ENCODE measurements around the gene PRX. TPM values are rescaled to one million over a fixed set of nuclear protein-coding genes. Genes with fewer than 3 reads are reported as not detected.
A peak's percentile ranks its signal among the peaks of the same experiment; 100 is the strongest.

Gene PRX
- total and polyA plus RNA-seq, 4 donors: 3.1 to 7.6 (median 5.1) TPM

GRCh38 chr19:40453151-40453735, 40.1 kb upstream of the PRX start:
- Histone ChIP-seq H3K4me1 (ENCODE audit: control insufficient read depth in 1 of 2, insufficient read depth in 2 of 2, low read length in 2 of 2) (no peaks in the 10 kb centered on the region), H3K9me3 (ENCODE audit: control insufficient read depth, low read length) (no peaks in the 10 kb centered on the region), H3K36me3 (ENCODE audit: control insufficient read depth in 1 of 2, insufficient read depth in 2 of 2, low read length in 1 of 2) (peaks cover 0 to 4% of the 10 kb centered on the region in 2 donors), H3K4me3 (ENCODE audit: low read length in 2 of 2) (no peak overlapping the region), H3K27me3 (ENCODE audit: control insufficient read depth in 1 of 2, insufficient read depth in 2 of 2, low read length in 1 of 2) (no peaks in the 10 kb centered on the region), H3K27ac (ENCODE audit: low read depth in 1 of 2, low read length in 2 of 2) (no peak overlapping the region)
- DNase-seq (no peak), ATAC-seq (ENCODE audit: low FRiP score) (no peak)
- 70% methylated on average over 5 of the region's 5 CpGs for WGBS, 2 donors
- intact Hi-C loops (cut with DNase I): no loop called here

- no peaks in the 10 kb centered on the region for H3K27me3 ChIP-seq (ENCODE audit: control insufficient read depth in 1 of 2, insufficient read depth in 2 of 2, low read length in 1 of 2)
- no peak overlapping the region for H3K4me3 ChIP-seq (ENCODE audit: low read length in 2 of 2)
- no peaks in the 10 kb centered on the region for H3K9me3 ChIP-seq (ENCODE audit: control insufficient read depth, low read length)
- H3K36me3 ChIP-seq (ENCODE audit: control insufficient read depth in 1 of 2, insufficient read depth in 2 of 2, low read length in 1 of 2): peaks cover 5 to 7% of the 10 kb centered on the region in 2 donors
- no peak overlapping the region for H3K27ac ChIP-seq (ENCODE audit: low read depth in 1 of 2, low read length in 2 of 2)
- 48 to 50% methylated on average over 5 of the region's 5 CpGs for WGBS, 2 donors
- ATAC-seq (ENCODE audit: low FRiP score) (no peak), DNase-seq (no peak)
- intact Hi-C loops (cut with DNase I): no loop called here
- no peaks in the 10 kb centered on the region for H3K4me1 ChIP-seq (ENCODE audit: control insufficient read depth in 1 of 2, insufficient read depth in 2 of 2, low read length in 2 of 2)
These were observed 38.8 kb upstream of the PRX start for GRCh38 chr19:40452016-40452415.

GRCh38 chr19:40450664-40451063, 37.5 kb upstream of the PRX start:
- H3K27me3 ChIP-seq (ENCODE audit: control insufficient read depth in 1 of 2, insufficient read depth in 2 of 2, low read length in 1 of 2): no peaks in the 10 kb centered on the region
- WGBS, 2 donors: 95% methylated on average over 4 of the region's 4 CpGs
- H3K4me1 ChIP-seq (ENCODE audit: control insufficient read depth in 1 of 2, insufficient read depth in 2 of 2, low read length in 2 of 2): no peaks in the 10 kb centered on the region
- intact Hi-C loops (cut with DNase I): no loop called here
- no peak overlapping the region for H3K4me3 ChIP-seq (ENCODE audit: low read length in 2 of 2)
- H3K9me3 ChIP-seq (ENCODE audit: control insufficient read depth, low read length): no peaks in the 10 kb centered on the region
- ATAC-seq (ENCODE audit: low FRiP score): no peak
- no peak overlapping the region for H3K27ac ChIP-seq (ENCODE audit: low read depth in 1 of 2, low read length in 2 of 2)
- DNase-seq: no peak
- peaks cover 5 to 7% of the 10 kb centered on the region in 2 donors for H3K36me3 ChIP-seq (ENCODE audit: control insufficient read depth in 1 of 2, insufficient read depth in 2 of 2, low read length in 1 of 2)

- peaks cover 5 to 7% of the 10 kb centered on the region in 2 donors for H3K36me3 ChIP-seq (ENCODE audit: control insufficient read depth in 1 of 2, insufficient read depth in 2 of 2, low read length in 1 of 2)
- intact Hi-C loops (cut with DNase I): loop anchor here in 1 of 2 donors (10.0 kb wide), 1 partner anchor 355 kb away; no protein-coding TSS in a partner anchor
- H3K27ac ChIP-seq (ENCODE audit: low read depth in 1 of 2, low read length in 2 of 2): no peak overlapping the region
- DNase-seq (no peak), ATAC-seq (ENCODE audit: low FRiP score) (no peak)
- no peak overlapping the region for H3K4me3 ChIP-seq (ENCODE audit: low read length in 2 of 2)
- no peaks in the 10 kb centered on the region for H3K4me1 ChIP-seq (ENCODE audit: control insufficient read depth in 1 of 2, insufficient read depth in 2 of 2, low read length in 2 of 2)
- WGBS, 2 donors: 96 to 97% methylated on average over 4 of the region's 4 CpGs
- H3K9me3 ChIP-seq (ENCODE audit: control insufficient read depth, low read length): no peaks in the 10 kb centered on the region
- H3K27me3 ChIP-seq (ENCODE audit: control insufficient read depth in 1 of 2, insufficient read depth in 2 of 2, low read length in 1 of 2): no peaks in the 10 kb centered on the region
These were observed 36.3 kb upstream of the PRX start for GRCh38 chr19:40449506-40449905.

GRCh38 chr19:40446263-40446784, 33.1 kb upstream of the PRX start:
- H3K27me3 ChIP-seq (ENCODE audit: control insufficient read depth in 1 of 2, insufficient read depth in 2 of 2, low read length in 1 of 2): no peaks in the 10 kb centered on the region
- peaks cover 5 to 7% of the 10 kb centered on the region in 2 donors for H3K36me3 ChIP-seq (ENCODE audit: control insufficient read depth in 1 of 2, insufficient read depth in 2 of 2, low read length in 1 of 2)
- intact Hi-C loops (cut with DNase I): loop anchor here in 1 of 2 donors (10.0 kb wide), 1 partner anchor 358 kb away; no protein-coding TSS in a partner anchor
- DNase-seq (no peak), ATAC-seq (ENCODE audit: low FRiP score) (no peak)
- no peaks in the 10 kb centered on the region for H3K4me1 ChIP-seq (ENCODE audit: control insufficient read depth in 1 of 2, insufficient read depth in 2 of 2, low read length in 2 of 2)
- no peaks in the 10 kb centered on the region for H3K9me3 ChIP-seq (ENCODE audit: control insufficient read depth, low read length)
- no peak overlapping the region for H3K4me3 ChIP-seq (ENCODE audit: low read length in 2 of 2)
- no peak overlapping the region for H3K27ac ChIP-seq (ENCODE audit: low read depth in 1 of 2, low read length in 2 of 2)
- 80 to 87% methylated on average over 8 of the region's 8 CpGs for WGBS, 2 donors

GRCh38 chr19:40445780-40446262, 32.6 kb upstream of the PRX start:
- intact Hi-C loops (cut with DNase I): loop anchor here in 1 of 2 donors (2.0 to 10.0 kb wide), 3 partner anchors 19 to 359 kb away; partner anchors contain the start of gene BLVRB
- peaks cover 5 to 7% of the 10 kb centered on the region in 2 donors for H3K36me3 ChIP-seq (ENCODE audit: control insufficient read depth in 1 of 2, insufficient read depth in 2 of 2, low read length in 1 of 2)
- DNase-seq (no peak), ATAC-seq (ENCODE audit: low FRiP score) (no peak)
- 72 to 75% methylated on average over 9 of the region's 9 CpGs for WGBS, 2 donors
- no peaks in the 10 kb centered on the region for H3K27me3 ChIP-seq (ENCODE audit: control insufficient read depth in 1 of 2, insufficient read depth in 2 of 2, low read length in 1 of 2)
- H3K27ac ChIP-seq (ENCODE audit: low read depth in 1 of 2, low read length in 2 of 2): no peak overlapping the region
- no peak overlapping the region for H3K4me3 ChIP-seq (ENCODE audit: low read length in 2 of 2)
- H3K4me1 ChIP-seq (ENCODE audit: control insufficient read depth in 1 of 2, insufficient read depth in 2 of 2, low read length in 2 of 2): no peaks in the 10 kb centered on the region
- no peaks in the 10 kb centered on the region for H3K9me3 ChIP-seq (ENCODE audit: control insufficient read depth, low read length)

- H3K27me3 ChIP-seq (ENCODE audit: control insufficient read depth in 1 of 2, insufficient read depth in 2 of 2, low read length in 1 of 2): no peaks in the 10 kb centered on the region
- no peaks in the 10 kb centered on the region for H3K9me3 ChIP-seq (ENCODE audit: control insufficient read depth, low read length)
- peak overlapping the region; percentile 27 to 28 for H3K4me3 ChIP-seq (ENCODE audit: low read length in 2 of 2)
- WGBS, 2 donors: 17 to 19% methylated on average over 16 to 18 of the region's 18 CpGs
- no peak for ATAC-seq (ENCODE audit: low FRiP score)
- no peaks in the 10 kb centered on the region for H3K4me1 ChIP-seq (ENCODE audit: control insufficient read depth in 1 of 2, insufficient read depth in 2 of 2, low read length in 2 of 2)
- peaks cover 5 to 7% of the 10 kb centered on the region in 2 donors for H3K36me3 ChIP-seq (ENCODE audit: control insufficient read depth in 1 of 2, insufficient read depth in 2 of 2, low read length in 1 of 2)
- no peak for DNase-seq
- H3K27ac ChIP-seq (ENCODE audit: low read depth in 1 of 2, low read length in 2 of 2): peak overlapping the region in 1 of 2 donors; percentile 45
- intact Hi-C loops (cut with DNase I): loop anchor here in 1 of 2 donors (1.0 to 10.0 kb wide), 4 partner anchors 20 to 360 kb away; partner anchors contain the start of genes BLVRB and SERTAD1
These were observed 31.7 kb upstream of the PRX start for GRCh38 chr19:40444825-40445312.

- H3K9me3 ChIP-seq (ENCODE audit: control insufficient read depth, low read length): no peaks in the 10 kb centered on the region
- intact Hi-C loops (cut with DNase I): loop anchor here in 1 of 2 donors (1.0 to 10.0 kb wide), 6 partner anchors 19 to 361 kb away; partner anchors contain the start of genes BLVRB, C19orf47, PLD3 and SERTAD1
- 0 to 1% methylated on average over 59 to 72 of the region's 72 CpGs for WGBS, 2 donors
- no peaks in the 10 kb centered on the region for H3K4me1 ChIP-seq (ENCODE audit: control insufficient read depth in 1 of 2, insufficient read depth in 2 of 2, low read length in 2 of 2)
- H3K36me3 ChIP-seq (ENCODE audit: control insufficient read depth in 1 of 2, insufficient read depth in 2 of 2, low read length in 1 of 2): peaks cover 5 to 7% of the 10 kb centered on the region in 2 donors
- peak; percentile 98 to 99 for DNase-seq
- peak; percentile 94 for ATAC-seq (ENCODE audit: low FRiP score)
- H3K27me3 ChIP-seq (ENCODE audit: control insufficient read depth in 1 of 2, insufficient read depth in 2 of 2, low read length in 1 of 2): no peaks in the 10 kb centered on the region
- peak within 1 kb of the TSS; percentile 50 to 90 for H3K4me3 ChIP-seq (ENCODE audit: low read length in 2 of 2)
- H3K27ac ChIP-seq (ENCODE audit: low read depth in 1 of 2, low read length in 2 of 2): peak within 1 kb of the TSS; percentile 51 to 88
These were observed 31.0 kb upstream of the PRX start, which contains the start of gene SERTAD3 for GRCh38 chr19:40444000-40444824. Gene SERTAD3, minus strand, starts transcription at chr19:40444335. Its CDS starts 2,255 bp downstream, at chr19:40442080.
